Brain microvascular endothelial cell (primary cell): ENCODE results near the gene ASXL2.
"Not testable (repeated sequence)": the region's sequence is repeated elsewhere in the genome, so short reads cannot be mapped to it uniquely, and the experiment has no call there.

Experiments
- DNase-seq: peaks from one replicate; pipeline ENCODE4 v3.0.0-alpha.2; 2020
- H3K27ac ChIP-seq: fragments of 250-450 bp; sonication (Bioruptor Pico); 2 replicates; pipeline ENCODE4 v1.5.1; 2020; ENCODE audit warnings: mild to moderate bottlenecking, moderate library complexity
- H3K27me3 ChIP-seq: fragments of 250-450 bp; sonication (Bioruptor Pico); replicated peaks from 2 replicates; pipeline ENCODE4 v1.5.1; 2020; ENCODE audit warnings: mild to moderate bottlenecking
- H3K36me3 ChIP-seq: fragments of 250-450 bp; sonication (Bioruptor Pico); replicated peaks from 2 replicates; pipeline ENCODE4 v1.5.1; 2020; ENCODE audit warnings: mild to moderate bottlenecking
- H3K4me3 ChIP-seq: 2 replicates; pipeline ENCODE4 v1.5.1; 2011; ENCODE audit warnings: low read depth, mild to moderate bottlenecking, control low read depth, low read length, moderate library complexity
- CTCF ChIP-seq: IDR thresholded peaks from 2 replicates; pipeline ENCODE4 v1.5.1; 2011; ENCODE audit warnings: low read depth, mild to moderate bottlenecking, moderate library complexity, low read length, control low read depth, inconsistent platforms; ENCODE audit errors: missing control alignments
- in situ Hi-C: cut with HindIII; loops from 2 replicates; pipeline ENCODE4 v1.10.0; 2017; ENCODE audit warnings: low sequenced_read_pairs, low pct_ligation_motif_present

The ASXL2 gene

GRCh38 chr2:25855065-25855464, 23.2 kb downstream of the ASXL2 start:
- Histone ChIP-seq H3K27me3 (no peaks in the 10 kb centered on the region), H3K36me3 (no peaks in the 10 kb centered on the region), H3K27ac (no peak overlapping the region), H3K4me3 (no peak overlapping the region)
- in situ Hi-C loops, result no loop called here
- no peak for DNase-seq
- TF ChIP-seq CTCF, result no peak

GRCh38 chr2:25854613-25855012, 23.7 kb downstream of the ASXL2 start:
- in situ Hi-C loops, result no loop called here
- Histone ChIP-seq H3K27ac (no peak overlapping the region), H3K27me3 (no peaks in the 10 kb centered on the region), H3K4me3 (no peak overlapping the region), H3K36me3 (no peaks in the 10 kb centered on the region)
- DNase-seq, result no peak
- TF ChIP-seq CTCF, result no peak

GRCh38 chr2:25853038-25853638, 25.1 kb downstream of the ASXL2 start:
- Histone ChIP-seq H3K4me3 (no peak overlapping the region), H3K36me3 (no peaks in the 10 kb centered on the region), H3K27ac (no peak overlapping the region), H3K27me3 (no peaks in the 10 kb centered on the region)
- no peak for DNase-seq
- in situ Hi-C loops, result no loop called here
- no peak for TF ChIP-seq CTCF

- peak overlapping the region; percentile 40 for H3K27ac ChIP-seq
Observed at GRCh38 chr2:25851740-25852503, 26.4 kb downstream of the ASXL2 start.

GRCh38 chr2:25850400-25850799, 27.9 kb downstream of the ASXL2 start:
- H3K36me3 ChIP-seq, DNase-seq, H3K27me3 ChIP-seq, H3K4me3 ChIP-seq, in situ Hi-C loops, H3K27ac ChIP-seq: not testable (repeated sequence)

More at GRCh38 chr2:25851740-25852503, 26.4 kb downstream of the ASXL2 start:
- TF ChIP-seq CTCF, result peak; percentile 47
- no peaks in the 10 kb centered on the region for H3K36me3 ChIP-seq
- peak; percentile 81 for DNase-seq
- in situ Hi-C loops, result no loop called here
- H3K4me3 ChIP-seq, result peak overlapping the region; percentile 9
- no peaks in the 10 kb centered on the region for H3K27me3 ChIP-seq

GRCh38 chr2:25849350-25849749, 28.9 kb downstream of the ASXL2 start:
- in situ Hi-C loops, H3K27me3 ChIP-seq, H3K27ac ChIP-seq, H3K4me3 ChIP-seq, H3K36me3 ChIP-seq, DNase-seq: not testable (repeated sequence)
